Endothelial cell of umbilical vein (primary cell): ENCODE data around the gene LRRC46. TPM values are rescaled to one million over a fixed set of nuclear protein-coding genes. Genes with fewer than 3 reads are reported as not detected.

Experiments used
- BruUV-seq: library from RNA; stranded (reverse); fragments of 400-500 nt; replicated peaks from 2 replicates; lab custom pipeline; 2021; lab: Mats Ljungman, UMichigan
- CTCF ChIA-PET: fragments of 300-600, 350-600 bp; sonication (Branson Sonifier 250); formaldehyde crosslinking; loops from one replicate; lab custom pipeline; 2021; ENCODE audit warnings: antibody characterized with exemption, inconsistent platforms; lab: Charles Lee
- POLR2A ChIA-PET: fragments of 300-600, 350-600 bp; sonication (Branson Sonifier 250); formaldehyde crosslinking; loops from one replicate; lab custom pipeline; 2021; ENCODE audit warnings: antibody characterized with exemption, inconsistent platforms; lab: Charles Lee
- DNase-seq: peaks from one replicate; pipeline ENCODE4 v3.0.0-alpha.2; 2011; ENCODE audit warnings: low read depth, low spot score
- FAIRE-seq: peaks from 2 replicates; lab custom pipeline; 2011; peaks lifted over from hg19 to GRCh38; lab: Jason Lieb, UNC
- H2AFZ ChIP-seq: 2 replicates; pipeline ENCODE4 v1.6.0; 2012; ENCODE audit warnings: low read depth, low read length, control low read depth, inconsistent platforms
- H3K27ac ChIP-seq: 2 replicates; pipeline ENCODE4 v1.5.1; 2011; ENCODE audit warnings: low read depth, mild to moderate bottlenecking, control low read depth, low read length, moderate library complexity; ENCODE audit not compliant: insufficient read depth
- H3K27me3 ChIP-seq, 2 experiments: 2 replicates each; pipeline versions ENCODE4 v1.6.0 to v1.6.1; 2011; ENCODE audit warnings: low read length in 2 of 2, mixed read lengths in 1 of 2; ENCODE audit not compliant: control insufficient read depth in 2 of 2, insufficient read depth in 2 of 2
- H3K36me3 ChIP-seq, 2 experiments: 2 replicates in 1 of 2; 3 replicates in 1 of 2; pipeline ENCODE4 v1.5.1; 2011; ENCODE audit warnings: low read length in 2 of 2, mild to moderate bottlenecking in 1 of 2, moderate library complexity in 1 of 2; ENCODE audit not compliant: control insufficient read depth in 2 of 2, insufficient read depth in 2 of 2; ENCODE audit errors: extremely low read depth in 1 of 2
- H3K4me1 ChIP-seq: 3 replicates; pipeline ENCODE4 v1.5.1; 2011; ENCODE audit warnings: mild to moderate bottlenecking, low read length; ENCODE audit not compliant: control insufficient read depth, insufficient read depth; ENCODE audit errors: extremely low read depth
- H3K4me2 ChIP-seq: 2 replicates; pipeline ENCODE4 v1.6.1; 2011; ENCODE audit warnings: low read length, control low read depth, mixed read lengths; ENCODE audit not compliant: insufficient read depth
- H3K4me3 ChIP-seq, 3 experiments: fragments of 200-600 bp in 1 of 3; sonication (generic), shearing (Covaris generic) in 1 of 3; replicated peaks in 1 of 3; 2 replicates each; pipeline ENCODE4 v1.5.1; 2011 to 2016; ENCODE audit warnings: control low read depth in 3 of 3, low read length in 3 of 3, mild to moderate bottlenecking in 2 of 3, inconsistent platforms in 1 of 3, low read depth in 1 of 3, moderate library complexity in 1 of 3; ENCODE audit not compliant: insufficient read depth in 1 of 3
- H3K79me2 ChIP-seq: 2 replicates; pipeline ENCODE4 v1.6.0; 2012; ENCODE audit warnings: low read length, inconsistent platforms; ENCODE audit not compliant: control insufficient read depth, insufficient read depth
- H3K9ac ChIP-seq: replicated peaks from 2 replicates; pipeline ENCODE3; 2011; ENCODE audit warnings: low read length, control low read depth; ENCODE audit not compliant: insufficient read depth; ENCODE audit errors: extremely low read depth
- H3K9me1 ChIP-seq: replicated peaks from 3 replicates; pipeline ENCODE4 v1.6.0; 2011; ENCODE audit warnings: mild to moderate bottlenecking, low read length; ENCODE audit not compliant: control insufficient read depth, insufficient read depth; ENCODE audit errors: extremely low read depth
- H3K9me3 ChIP-seq: replicated peaks from 2 replicates; pipeline ENCODE4 v1.5.1; 2012; ENCODE audit warnings: low read length, inconsistent platforms; ENCODE audit not compliant: control insufficient read depth, insufficient read depth
- H4K20me1 ChIP-seq: replicated peaks from 2 replicates; pipeline ENCODE3; 2011; ENCODE audit warnings: mild to moderate bottlenecking, low read length; ENCODE audit not compliant: control insufficient read depth, insufficient read depth; ENCODE audit errors: extremely low read depth
- EZH2 ChIP-seq: IDR thresholded peaks from 2 replicates; pipeline ENCODE4 v1.6.1; 2012; ENCODE audit warnings: borderline replicate concordance, low read depth, mild to moderate bottlenecking, moderate library complexity, low read length, inconsistent platforms; ENCODE audit not compliant: severe bottlenecking
- FOS ChIP-seq: IDR thresholded peaks from 2 replicates; pipeline ENCODE4 v1.6.1; 2011; ENCODE audit warnings: mild to moderate bottlenecking, low read length, moderate library complexity, borderline replicate concordance; ENCODE audit not compliant: insufficient read depth
- GATA2 ChIP-seq: IDR thresholded peaks from 2 replicates; pipeline ENCODE4 v1.7.0; 2011; ENCODE audit warnings: low read depth, mild to moderate bottlenecking, moderate library complexity, mixed read lengths, low read length; ENCODE audit not compliant: insufficient read length, insufficient read depth
- JUN ChIP-seq: IDR thresholded peaks from 2 replicates; pipeline ENCODE4 v1.6.1; 2011; ENCODE audit warnings: borderline replicate concordance, low read depth; ENCODE audit not compliant: insufficient read length, insufficient read depth
- MYC ChIP-seq: IDR thresholded peaks from one replicate; pipeline ENCODE4 v1.6.1; 2011; ENCODE audit warnings: mild to moderate bottlenecking, low read depth, low read length
- POLR2A ChIP-seq: IDR thresholded peaks from 2 replicates; pipeline ENCODE4 v1.6.1; 2012; ENCODE audit warnings: low read depth, mild to moderate bottlenecking, control low read depth, low read length
- POLR2AphosphoS5 ChIP-seq: IDR thresholded peaks from 2 replicates; pipeline ENCODE4 v1.6.1; 2012; ENCODE audit warnings: low read depth, mild to moderate bottlenecking, control low read depth, low read length, moderate library complexity; ENCODE audit not compliant: insufficient read depth
- dilution Hi-C: fragments of 300-500 bp; cut with MboI; formaldehyde crosslinking; loops from one replicate; pipeline ENCODE4 v1.15.0; 2019; ENCODE audit warnings: low sequenced_read_pairs; ENCODE audit not compliant: extremely low pct_ligation_motif_present
- intact Hi-C: fragments of 100-400 bp; cut with micrococcal nuclease; formaldehyde crosslinking; loops from one replicate; pipeline ENCODE4 v1.10.0; 2022
- polyA plus RNA-seq, 4 experiments: library from polyadenylated mRNA; depleted of rRNA in 3 of 4; stranded (reverse) in 3 of 4; unstranded in 1 of 4; fragments of >200 nt; gene quantifications; 2 replicates each; pipeline versions ENCODE4 v1.2.1 to v1.2.3, GENCODE V29; 2011 to 2012; ENCODE audit warnings: missing spikeins in 1 of 4
- total RNA-seq: library from RNA; stranded (reverse); gene quantifications from 2 replicates; pipeline ENCODE4 v1.2.3, GENCODE V29; 2021
- TF ChIP-seq, protein P1 (sequence below): IDR thresholded peaks from 2 replicates; pipeline ENCODE4 v1.6.1; 2011; ENCODE audit not compliant: insufficient read depth, insufficient read length
- TF ChIP-seq, protein P2 (sequence below), 2 donors: IDR thresholded peaks; 1 replicate in 1 of 2; 2 replicates in 1 of 2; pipeline ENCODE4 v1.5.1; 2011; ENCODE audit warnings: low read length in 2 of 2, mild to moderate bottlenecking in 2 of 2, moderate library complexity in 2 of 2, control low read depth in 1 of 2, inconsistent platforms in 1 of 2, low read depth in 1 of 2; ENCODE audit not compliant: insufficient read depth in 1 of 2; ENCODE audit errors: extremely low read depth in 1 of 2

LRRC46 gene
- total and polyA plus RNA-seq, 2 donors (not counting 3 experiments of a cell fraction or from before 2014, with no cell fraction given) = 0.36 to 0.42 TPM

DNA sequence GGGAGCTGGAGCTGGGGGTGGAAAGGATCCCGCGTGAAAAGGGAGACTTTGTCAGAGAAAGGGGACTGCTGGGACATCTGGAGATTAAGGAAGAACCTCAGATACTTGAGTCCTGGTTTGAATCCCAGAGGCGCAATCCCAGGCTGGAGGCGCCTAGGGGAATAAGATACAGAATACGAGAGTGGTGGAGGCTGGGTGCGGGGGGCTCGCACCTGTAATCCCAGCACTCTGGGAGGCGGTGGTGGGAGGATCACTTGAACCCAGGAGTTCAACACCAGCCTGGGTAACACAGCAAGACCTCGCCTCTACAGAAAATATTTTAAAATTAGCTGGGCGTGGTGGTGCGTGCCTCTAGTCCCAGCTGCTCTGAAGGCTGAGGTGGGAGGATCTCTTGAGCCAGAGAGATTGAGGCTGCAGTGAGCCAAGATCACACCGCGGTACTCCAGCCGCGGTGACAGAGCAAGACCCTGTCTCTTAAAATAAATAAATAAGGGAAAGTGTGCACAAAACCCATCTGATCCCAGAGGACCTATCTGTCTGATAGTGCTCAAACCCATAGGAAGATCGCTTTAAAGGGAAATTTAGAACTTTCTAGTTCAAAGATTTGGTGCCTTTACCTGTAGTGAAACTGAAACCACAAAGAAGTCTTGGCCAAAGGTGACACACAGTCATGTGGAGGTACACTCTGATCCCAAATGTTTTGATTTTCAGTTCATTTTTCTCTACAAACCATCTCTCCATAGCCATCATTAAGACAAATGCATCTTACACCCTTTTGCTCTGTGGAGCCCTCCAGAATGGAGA, 10.2 kb downstream of the LRRC46 start:
- no peaks in the 10 kb centered on the region for H3K27me3 ChIP-seq
- ChIA-PET CTCF (interaction anchor here (0.7 to 5.3 kb wide), 16 partner anchors 9 to 179 kb away, joined by 3 to 162 read pairs (median 6); partner anchors contain the start of genes CDK5RAP3, LRRC46, MRPL10 and SP2), POLR2A (interaction anchor here (0.6 kb wide), 1 partner anchor 49 kb away, joined by 4 read pairs; no protein-coding TSS in a partner anchor)
- H3K36me3 ChIP-seq = no peaks in the 10 kb centered on the region
- DNase-seq (no peak), FAIRE-seq (no peak)
- H4K20me1 ChIP-seq = no peaks in the 10 kb centered on the region
- no peaks in the 10 kb centered on the region for H3K79me2 ChIP-seq
- no peaks in the 10 kb centered on the region for H3K9me1 ChIP-seq
- no peaks in the 10 kb centered on the region for H3K9me3 ChIP-seq
- no peak for TF ChIP-seq GATA2
- TF ChIP-seq JUN = no peak
- TF ChIP-seq, protein P1, sequence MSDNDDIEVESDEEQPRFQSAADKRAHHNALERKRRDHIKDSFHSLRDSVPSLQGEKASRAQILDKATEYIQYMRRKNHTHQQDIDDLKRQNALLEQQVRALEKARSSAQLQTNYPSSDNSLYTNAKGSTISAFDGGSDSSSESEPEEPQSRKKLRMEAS = no peak
- TF ChIP-seq POLR2A = no peak
- no peak for TF ChIP-seq FOS
- dilution Hi-C loops = no loop called here
- BruUV-seq = no TSS peak
- no peak overlapping the region for H3K4me2 ChIP-seq
- H3K4me1 ChIP-seq = peaks cover 5% of the 10 kb centered on the region
- no peak overlapping the region for H3K27ac ChIP-seq
- H3K9ac ChIP-seq = no peak overlapping the region
- peak overlapping the region; percentile 95 for H2AFZ ChIP-seq
- intact Hi-C loops = loop anchor here (1.0 to 5.0 kb wide), 5 partner anchors 49 to 171 kb away; partner anchors contain the start of genes CDK5RAP3 and PNPO
- no peak overlapping the region for H3K4me3 ChIP-seq

DNA sequence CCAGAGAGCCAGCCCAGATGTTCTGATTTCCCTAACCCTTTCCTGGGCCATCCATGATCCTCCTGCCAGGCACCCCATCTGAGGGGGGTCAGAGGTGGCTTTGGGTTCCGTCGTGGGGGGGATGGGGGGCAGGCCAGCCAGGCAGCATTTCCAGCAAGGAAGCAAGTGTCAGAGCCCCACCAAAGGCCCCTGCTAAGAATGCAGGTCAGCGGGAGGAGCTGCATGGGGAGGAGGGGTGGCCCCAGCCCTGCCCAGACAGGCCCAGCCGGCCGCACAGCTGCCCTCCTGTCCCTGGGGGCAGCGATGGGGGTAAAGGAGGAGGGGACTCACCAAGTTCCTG, 11.9 kb downstream of the LRRC46 start:
- H3K9ac ChIP-seq = no peak overlapping the region
- H3K4me1 ChIP-seq = peaks cover 5% of the 10 kb centered on the region
- no peak overlapping the region for H2AFZ ChIP-seq
- H3K4me2 ChIP-seq = no peak overlapping the region
- no peaks in the 10 kb centered on the region for H3K9me3 ChIP-seq
- DNase-seq (no peak), FAIRE-seq (no peak)
- H3K27me3 ChIP-seq = no peaks in the 10 kb centered on the region
- no peaks in the 10 kb centered on the region for H3K79me2 ChIP-seq
- no peaks in the 10 kb centered on the region for H4K20me1 ChIP-seq
- intact Hi-C loops = loop anchor here (5.0 kb wide), 1 partner anchor 169 kb away; no protein-coding TSS in a partner anchor
- H3K4me3 ChIP-seq = no peak overlapping the region
- no peak overlapping the region for H3K27ac ChIP-seq
- TF ChIP-seq POLR2A = no peak
- TF ChIP-seq EZH2 = no peak
- no peak for TF ChIP-seq POLR2AphosphoS5
- no peak for TF ChIP-seq FOS
- TF ChIP-seq, protein P2, sequence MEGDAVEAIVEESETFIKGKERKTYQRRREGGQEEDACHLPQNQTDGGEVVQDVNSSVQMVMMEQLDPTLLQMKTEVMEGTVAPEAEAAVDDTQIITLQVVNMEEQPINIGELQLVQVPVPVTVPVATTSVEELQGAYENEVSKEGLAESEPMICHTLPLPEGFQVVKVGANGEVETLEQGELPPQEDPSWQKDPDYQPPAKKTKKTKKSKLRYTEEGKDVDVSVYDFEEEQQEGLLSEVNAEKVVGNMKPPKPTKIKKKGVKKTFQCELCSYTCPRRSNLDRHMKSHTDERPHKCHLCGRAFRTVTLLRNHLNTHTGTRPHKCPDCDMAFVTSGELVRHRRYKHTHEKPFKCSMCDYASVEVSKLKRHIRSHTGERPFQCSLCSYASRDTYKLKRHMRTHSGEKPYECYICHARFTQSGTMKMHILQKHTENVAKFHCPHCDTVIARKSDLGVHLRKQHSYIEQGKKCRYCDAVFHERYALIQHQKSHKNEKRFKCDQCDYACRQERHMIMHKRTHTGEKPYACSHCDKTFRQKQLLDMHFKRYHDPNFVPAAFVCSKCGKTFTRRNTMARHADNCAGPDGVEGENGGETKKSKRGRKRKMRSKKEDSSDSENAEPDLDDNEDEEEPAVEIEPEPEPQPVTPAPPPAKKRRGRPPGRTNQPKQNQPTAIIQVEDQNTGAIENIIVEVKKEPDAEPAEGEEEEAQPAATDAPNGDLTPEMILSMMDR (IDR thresholded peaks at IDR 0.05; ENCODE audit: extremely low read depth in 1 of 2, insufficient read depth in 1 of 2, low read depth in 1 of 2, low read length in 2 of 2) = no peak
- TF ChIP-seq JUN = no peak
- TF ChIP-seq, protein P1 = no peak
- TF ChIP-seq GATA2 = no peak
- no peak for TF ChIP-seq MYC
- no TSS peak for BruUV-seq
- POLR2A ChIA-PET = interaction anchor here (0.7 kb wide), 1 partner anchor 46 kb away, joined by 3 read pairs; no protein-coding TSS in a partner anchor
- no peaks in the 10 kb centered on the region for H3K9me1 ChIP-seq
- dilution Hi-C loops = no loop called here
- H3K36me3 ChIP-seq = no peaks in the 10 kb centered on the region
- CTCF ChIA-PET = interaction anchor here (0.6 to 10.2 kb wide), 21 partner anchors 12 to 175 kb away, joined by 3 to 367 read pairs (median 6); partner anchors contain the start of genes CDK5RAP3, LRRC46, MRPL10 and OSBPL7
